Esophagus squamous epithelium (tissue), 4 donors: ENCODE results near the gene CFAP52.
"Not testable (repeated sequence)": the region's sequence is repeated elsewhere in the genome, so short reads cannot be mapped to it uniquely, and the experiment has no call there.

Experiments
- CTCF ChIP-seq, 6 experiments: fragments of 450-650 bp in 4 of 6; fragments of 200-600 bp in 2 of 6; sonication (generic) in 2 of 6; IDR thresholded peaks; one replicate each; pipeline ENCODE4 v1.5.1; 2016 to 2019; ENCODE audit warnings: antibody characterized with exemption in 6 of 6, mild to moderate bottlenecking in 4 of 6, moderate library complexity in 4 of 6
- POLR2A ChIP-seq, 4 donors: fragments of 450-650 bp; IDR thresholded peaks; one replicate each; pipeline ENCODE4 v1.6.1; 2017; ENCODE audit warnings: antibody characterized with exemption in 4 of 4, mild to moderate bottlenecking in 4 of 4, moderate library complexity in 3 of 4

- not testable (repeated sequence) for TF ChIP-seq CTCF, POLR2A (IDR thresholded peaks at IDR 0.05)
Measured at GRCh38 chr17:9604583-9604982, 28.1 kb downstream of the CFAP52 start.
